Measurements from ENCODE around the gene DOLPP1. TPM values are rescaled to one million over a fixed set of nuclear protein-coding genes. Genes with fewer than 3 reads are reported as not detected.
A peak's percentile ranks its signal among the peaks of the same experiment; 100 is the strongest.

DOLPP1 gene
- total and polyA plus RNA-seq, 4 donors = 14.6 to 15.6 (median 15.0) TPM

DNA sequence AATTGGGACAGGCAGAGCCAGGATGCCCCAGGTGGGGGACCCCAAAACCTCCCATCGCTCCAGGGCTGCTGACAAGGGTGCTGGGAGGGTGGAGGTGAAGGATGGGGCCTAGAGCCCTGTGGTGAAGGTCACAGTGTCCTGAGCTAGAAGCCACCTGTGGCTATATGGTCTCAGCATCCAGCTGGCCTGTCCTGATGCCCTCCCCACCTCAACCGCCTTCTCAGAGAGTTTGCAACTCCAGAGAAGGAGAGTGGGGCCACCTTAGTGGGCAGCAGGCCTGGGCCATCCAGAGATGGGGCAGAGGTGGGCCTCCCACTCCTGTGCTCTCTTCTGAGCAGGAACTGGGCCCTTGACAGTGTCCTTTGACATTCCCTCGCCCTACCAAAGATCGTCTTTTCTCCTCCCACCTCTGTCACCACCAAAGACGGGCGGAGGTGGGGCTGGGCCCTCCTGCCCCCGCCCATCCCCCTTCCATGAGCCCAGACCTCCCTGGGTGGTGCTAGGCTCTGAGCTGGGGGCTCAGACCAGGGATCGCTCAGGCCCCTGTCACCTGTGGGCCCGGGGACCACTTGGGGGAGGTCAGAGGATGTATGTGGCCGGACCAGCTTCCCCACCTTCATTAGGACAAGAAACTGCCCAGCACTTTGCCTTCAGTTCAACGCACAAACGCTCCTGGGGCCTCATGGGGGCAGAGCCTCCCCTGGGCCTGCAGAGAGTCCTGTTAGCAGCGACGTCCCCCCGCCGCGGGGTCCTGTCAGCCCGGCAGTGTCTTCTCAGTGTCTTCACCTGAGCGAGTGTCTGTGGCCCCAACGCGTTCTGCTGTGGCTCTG lies 10.0 kb upstream of the DOLPP1 start:
- WGBS = 89% methylated on average over 21 of the region's 21 CpGs
- Histone ChIP-seq H3K4me1 (ENCODE audit: control insufficient read depth in 4 of 4, insufficient read depth in 4 of 4, low read length in 3 of 4) (peaks cover 19 to 52% (median 36%) of the 10 kb centered on the region in 4 donors), H3K36me3 (ENCODE audit: control insufficient read depth in 4 of 4, insufficient read depth in 3 of 4, low read depth in 1 of 4, low read length in 3 of 4) (peaks cover 0 to 6% (median 0%) of the 10 kb centered on the region in 4 donors), H3K27me3 (ENCODE audit: control insufficient read depth in 4 of 4, insufficient read depth in 4 of 4, low read length in 3 of 4) (no peaks in the 10 kb centered on the region), H3K9me3 (ENCODE audit: control insufficient read depth in 4 of 4, low read length in 3 of 4) (no peaks in the 10 kb centered on the region), H3K4me3 (ENCODE audit: low read depth in 1 of 3, low read length in 3 of 3) (no peak overlapping the region), H3K9ac (ENCODE audit: low read depth in 1 of 2, low read length in 2 of 2) (no peak overlapping the region), H3K27ac (ENCODE audit: low read depth in 1 of 2, low read length in 2 of 2) (peak overlapping the region in 1 of 2 donors; percentile 88)
- TF ChIP-seq GABPA (IDR thresholded peaks at IDR 0.05 in 1 of 2, conservative IDR thresholded peaks at IDR 0.05 in 1 of 2) = no peak
- TF ChIP-seq, protein P1, sequence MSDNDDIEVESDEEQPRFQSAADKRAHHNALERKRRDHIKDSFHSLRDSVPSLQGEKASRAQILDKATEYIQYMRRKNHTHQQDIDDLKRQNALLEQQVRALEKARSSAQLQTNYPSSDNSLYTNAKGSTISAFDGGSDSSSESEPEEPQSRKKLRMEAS (IDR thresholded peaks at IDR 0.05) = no peak
- TF ChIP-seq JUND (IDR thresholded peaks at IDR 0.05) = no peak
- no peak for TF ChIP-seq RAD21 (IDR thresholded peaks at IDR 0.05)
- TF ChIP-seq, protein P2, sequence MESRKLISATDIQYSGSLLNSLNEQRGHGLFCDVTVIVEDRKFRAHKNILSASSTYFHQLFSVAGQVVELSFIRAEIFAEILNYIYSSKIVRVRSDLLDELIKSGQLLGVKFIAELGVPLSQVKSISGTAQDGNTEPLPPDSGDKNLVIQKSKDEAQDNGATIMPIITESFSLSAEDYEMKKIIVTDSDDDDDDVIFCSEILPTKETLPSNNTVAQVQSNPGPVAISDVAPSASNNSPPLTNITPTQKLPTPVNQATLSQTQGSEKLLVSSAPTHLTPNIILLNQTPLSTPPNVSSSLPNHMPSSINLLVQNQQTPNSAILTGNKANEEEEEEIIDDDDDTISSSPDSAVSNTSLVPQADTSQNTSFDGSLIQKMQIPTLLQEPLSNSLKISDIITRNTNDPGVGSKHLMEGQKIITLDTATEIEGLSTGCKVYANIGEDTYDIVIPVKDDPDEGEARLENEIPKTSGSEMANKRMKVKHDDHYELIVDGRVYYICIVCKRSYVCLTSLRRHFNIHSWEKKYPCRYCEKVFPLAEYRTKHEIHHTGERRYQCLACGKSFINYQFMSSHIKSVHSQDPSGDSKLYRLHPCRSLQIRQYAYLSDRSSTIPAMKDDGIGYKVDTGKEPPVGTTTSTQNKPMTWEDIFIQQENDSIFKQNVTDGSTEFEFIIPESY (IDR thresholded peaks at IDR 0.05) = no peak
- TF ChIP-seq HNF4A (conservative IDR thresholded peaks at IDR 0.05) = no peak
- TF ChIP-seq, protein P3, sequence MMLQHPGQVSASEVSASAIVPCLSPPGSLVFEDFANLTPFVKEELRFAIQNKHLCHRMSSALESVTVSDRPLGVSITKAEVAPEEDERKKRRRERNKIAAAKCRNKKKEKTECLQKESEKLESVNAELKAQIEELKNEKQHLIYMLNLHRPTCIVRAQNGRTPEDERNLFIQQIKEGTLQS (IDR thresholded peaks at IDR 0.05) = no peak
- peak; percentile 58 for DNase-seq (ENCODE audit: low spot score)

DNA sequence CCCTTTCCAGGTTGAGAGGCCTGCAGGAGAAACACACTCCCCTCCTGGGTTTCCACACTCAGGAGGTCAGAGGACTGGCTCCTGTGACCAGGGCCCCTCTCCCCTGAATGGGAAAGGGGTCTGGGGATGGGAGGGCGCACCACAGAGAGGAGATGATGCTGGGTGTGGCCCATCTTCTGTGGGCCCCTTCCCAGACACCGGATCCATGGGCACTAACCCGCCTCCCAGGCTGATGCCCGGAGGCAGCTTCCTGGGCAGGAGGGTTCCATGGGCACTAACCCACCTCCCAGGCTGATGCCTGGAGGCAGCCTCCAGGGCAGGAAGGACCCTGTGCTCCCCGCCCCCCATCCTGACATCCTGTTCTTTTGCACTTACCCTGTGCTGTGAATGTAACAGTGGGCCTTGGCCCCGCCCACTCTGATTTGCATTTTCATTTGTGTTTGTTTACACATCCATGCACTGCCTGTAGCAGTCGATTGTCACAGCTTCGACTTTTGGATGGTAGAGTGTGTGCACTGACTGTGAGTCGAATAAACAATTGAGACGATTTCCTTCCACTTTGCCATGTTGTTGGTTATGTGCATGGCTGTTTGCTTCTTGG lies 9.3 kb upstream of the DOLPP1 start:
- H3K9ac ChIP-seq (ENCODE audit: low read depth in 1 of 2, low read length in 2 of 2) = no peak overlapping the region
- H3K36me3 ChIP-seq (ENCODE audit: control insufficient read depth in 4 of 4, insufficient read depth in 3 of 4, low read depth in 1 of 4, low read length in 3 of 4) = peaks cover 0 to 6% (median 0%) of the 10 kb centered on the region in 4 donors
- peak; percentile 58 for DNase-seq (ENCODE audit: low spot score)
- no peaks in the 10 kb centered on the region for H3K27me3 ChIP-seq (ENCODE audit: control insufficient read depth in 4 of 4, insufficient read depth in 4 of 4, low read length in 3 of 4)
- H3K9me3 ChIP-seq (ENCODE audit: control insufficient read depth in 4 of 4, low read length in 3 of 4) = no peaks in the 10 kb centered on the region
- no peak for TF ChIP-seq GABPA (IDR thresholded peaks at IDR 0.05 in 1 of 2, conservative IDR thresholded peaks at IDR 0.05 in 1 of 2)
- TF ChIP-seq JUND (IDR thresholded peaks at IDR 0.05) = no peak
- no peak for TF ChIP-seq RXRA (IDR thresholded peaks at IDR 0.05)
- no peak for TF ChIP-seq YY1 (IDR thresholded peaks at IDR 0.05)
- TF ChIP-seq, protein P2 (IDR thresholded peaks at IDR 0.05) = no peak
- TF ChIP-seq, protein P1 (IDR thresholded peaks at IDR 0.05) = no peak
- TF ChIP-seq, protein P4, sequence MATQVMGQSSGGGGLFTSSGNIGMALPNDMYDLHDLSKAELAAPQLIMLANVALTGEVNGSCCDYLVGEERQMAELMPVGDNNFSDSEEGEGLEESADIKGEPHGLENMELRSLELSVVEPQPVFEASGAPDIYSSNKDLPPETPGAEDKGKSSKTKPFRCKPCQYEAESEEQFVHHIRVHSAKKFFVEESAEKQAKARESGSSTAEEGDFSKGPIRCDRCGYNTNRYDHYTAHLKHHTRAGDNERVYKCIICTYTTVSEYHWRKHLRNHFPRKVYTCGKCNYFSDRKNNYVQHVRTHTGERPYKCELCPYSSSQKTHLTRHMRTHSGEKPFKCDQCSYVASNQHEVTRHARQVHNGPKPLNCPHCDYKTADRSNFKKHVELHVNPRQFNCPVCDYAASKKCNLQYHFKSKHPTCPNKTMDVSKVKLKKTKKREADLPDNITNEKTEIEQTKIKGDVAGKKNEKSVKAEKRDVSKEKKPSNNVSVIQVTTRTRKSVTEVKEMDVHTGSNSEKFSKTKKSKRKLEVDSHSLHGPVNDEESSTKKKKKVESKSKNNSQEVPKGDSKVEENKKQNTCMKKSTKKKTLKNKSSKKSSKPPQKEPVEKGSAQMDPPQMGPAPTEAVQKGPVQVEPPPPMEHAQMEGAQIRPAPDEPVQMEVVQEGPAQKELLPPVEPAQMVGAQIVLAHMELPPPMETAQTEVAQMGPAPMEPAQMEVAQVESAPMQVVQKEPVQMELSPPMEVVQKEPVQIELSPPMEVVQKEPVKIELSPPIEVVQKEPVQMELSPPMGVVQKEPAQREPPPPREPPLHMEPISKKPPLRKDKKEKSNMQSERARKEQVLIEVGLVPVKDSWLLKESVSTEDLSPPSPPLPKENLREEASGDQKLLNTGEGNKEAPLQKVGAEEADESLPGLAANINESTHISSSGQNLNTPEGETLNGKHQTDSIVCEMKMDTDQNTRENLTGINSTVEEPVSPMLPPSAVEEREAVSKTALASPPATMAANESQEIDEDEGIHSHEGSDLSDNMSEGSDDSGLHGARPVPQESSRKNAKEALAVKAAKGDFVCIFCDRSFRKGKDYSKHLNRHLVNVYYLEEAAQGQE (IDR thresholded peaks at IDR 0.05) = no peak
- TF ChIP-seq FOXA2 (IDR thresholded peaks at IDR 0.05) = no peak
- TF ChIP-seq FOXA1 (IDR thresholded peaks at IDR 0.05) = no peak
- TF ChIP-seq HNF4A (conservative IDR thresholded peaks at IDR 0.05) = no peak
- TF ChIP-seq RAD21 (IDR thresholded peaks at IDR 0.05) = no peak
- TF ChIP-seq, protein P5, sequence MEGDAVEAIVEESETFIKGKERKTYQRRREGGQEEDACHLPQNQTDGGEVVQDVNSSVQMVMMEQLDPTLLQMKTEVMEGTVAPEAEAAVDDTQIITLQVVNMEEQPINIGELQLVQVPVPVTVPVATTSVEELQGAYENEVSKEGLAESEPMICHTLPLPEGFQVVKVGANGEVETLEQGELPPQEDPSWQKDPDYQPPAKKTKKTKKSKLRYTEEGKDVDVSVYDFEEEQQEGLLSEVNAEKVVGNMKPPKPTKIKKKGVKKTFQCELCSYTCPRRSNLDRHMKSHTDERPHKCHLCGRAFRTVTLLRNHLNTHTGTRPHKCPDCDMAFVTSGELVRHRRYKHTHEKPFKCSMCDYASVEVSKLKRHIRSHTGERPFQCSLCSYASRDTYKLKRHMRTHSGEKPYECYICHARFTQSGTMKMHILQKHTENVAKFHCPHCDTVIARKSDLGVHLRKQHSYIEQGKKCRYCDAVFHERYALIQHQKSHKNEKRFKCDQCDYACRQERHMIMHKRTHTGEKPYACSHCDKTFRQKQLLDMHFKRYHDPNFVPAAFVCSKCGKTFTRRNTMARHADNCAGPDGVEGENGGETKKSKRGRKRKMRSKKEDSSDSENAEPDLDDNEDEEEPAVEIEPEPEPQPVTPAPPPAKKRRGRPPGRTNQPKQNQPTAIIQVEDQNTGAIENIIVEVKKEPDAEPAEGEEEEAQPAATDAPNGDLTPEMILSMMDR (IDR thresholded peaks at IDR 0.05; ENCODE audit: low read depth, low read length, missing input control) = no peak
- TF ChIP-seq EGR1 (IDR thresholded peaks at IDR 0.05; ENCODE audit: low read depth in 2 of 2) = no peak
- 67% methylated on average over 10 of the region's 10 CpGs for WGBS
- no peak overlapping the region for H3K4me3 ChIP-seq (ENCODE audit: low read depth in 1 of 3, low read length in 3 of 3)
- H3K4me1 ChIP-seq (ENCODE audit: control insufficient read depth in 4 of 4, insufficient read depth in 4 of 4, low read length in 3 of 4) = peaks cover 23 to 59% (median 43%) of the 10 kb centered on the region in 4 donors
- H3K27ac ChIP-seq (ENCODE audit: low read depth in 1 of 2, low read length in 2 of 2) = no peak overlapping the region
